Stomach (tissue), 9 donors: ENCODE data around the gene KRTAP12-4. TPM values are rescaled to one million over a fixed set of nuclear protein-coding genes. Genes with fewer than 3 reads are reported as not detected.
"Not testable (repeated sequence)": the region's sequence is repeated elsewhere in the genome, so short reads cannot be mapped to it uniquely, and the experiment has no call there.

Source experiments
- DNase-seq, 2 donors: peaks; one replicate each; pipeline versions ENCODE4 v3.0.0 to v3.0.0-alpha.2; 2013 to 2019
- H3K27ac ChIP-seq, 5 donors: fragments of 200-600 bp in 4 of 5; sonication (generic) in 4 of 5; one replicate each; pipeline ENCODE4 v1.5.1; 2013 to 2019; ENCODE audit warnings: mild to moderate bottlenecking in 1 of 5, moderate library complexity in 1 of 5
- H3K27me3 ChIP-seq, 3 donors: fragments of 200-600 bp; sonication (generic); one replicate each; pipeline ENCODE4 v1.5.1; 2017 to 2019; ENCODE audit warnings: mixed run types in 1 of 3
- H3K36me3 ChIP-seq, 4 donors: fragments of 200-600 bp; sonication (generic); 1 replicate in 3 of 4; 2 replicates in 1 of 4; pipeline ENCODE4 v1.5.1; 2016 to 2019
- H3K4me1 ChIP-seq, 4 donors: fragments of 200-600 bp; sonication (generic); one replicate each; pipeline ENCODE4 v1.5.1; 2016 to 2019
- H3K4me3 ChIP-seq, 4 donors: fragments of 200-600 bp; sonication (generic) in 3 of 4; one replicate each; pipeline ENCODE4 v1.5.1; 2016 to 2019; ENCODE audit warnings: mild to moderate bottlenecking in 1 of 4
- H3K9me3 ChIP-seq, 4 donors: fragments of 200-600 bp; sonication (generic); one replicate each; pipeline ENCODE4 v1.5.1; 2016 to 2019
- CTCF ChIP-seq, 7 experiments: fragments of 450-650 bp in 4 of 7; fragments of 200-600 bp in 3 of 7; sonication (generic) in 3 of 7; IDR thresholded peaks; one replicate each; pipeline ENCODE4 v1.5.1; 2016 to 2019; ENCODE audit warnings: antibody characterized with exemption in 7 of 7, control low read depth in 2 of 7, mild to moderate bottlenecking in 1 of 7
- EP300 ChIP-seq: sonication (generic); formaldehyde crosslinking; IDR thresholded peaks from one replicate; pipeline ENCODE4 v1.6.1; 2017; ENCODE audit warnings: antibody characterized with exemption
- POLR2A ChIP-seq, 4 donors: fragments of 450-650 bp; IDR thresholded peaks; one replicate each; pipeline ENCODE4 v1.6.1; 2016; ENCODE audit warnings: antibody characterized with exemption in 4 of 4, control low read depth in 2 of 4, mild to moderate bottlenecking in 1 of 4, moderate library complexity in 1 of 4
- POLR2AphosphoS5 ChIP-seq, 3 donors: sonication (generic); formaldehyde crosslinking; IDR thresholded peaks; one replicate each; pipeline ENCODE4 v1.6.1; 2016; ENCODE audit warnings: antibody characterized with exemption in 3 of 3
- WGBS, 5 donors: extraction: QIAGEN DNeasy Blood & Tissue Kit in 3 of 5; methylation state at CpG; one replicate each; pipeline versions ENCODE4 v1.1.5 to v1.1.7; 2013 to 2018; 5-methylcytosine and 5-hydroxymethylcytosine counted together
- intact Hi-C: fragments of 100-400 bp; cut with DNase I; formaldehyde crosslinking; loops from one replicate; pipeline ENCODE4 v1.15.1; 2023; ENCODE audit warnings: low total_unique reads
- polyA plus RNA-seq, 3 donors: library from polyadenylated mRNA; stranded (reverse); fragments of 200-250 nt; gene quantifications; one replicate each; pipeline ENCODE4 v1.2.3, GENCODE V29; 2013
- total RNA-seq, 5 donors: library from RNA; depleted of rRNA; stranded (reverse); fragments of >200 nt; gene quantifications; one replicate each; pipeline versions ENCODE4 v1.1.0 to v1.2.3, GENCODE V29; 2014 to 2016
- donor health status: healthy with polysubstance abuse.
- donor health status: Bipolar disorder and iron deficiency.
- donor health status: healthy.

The KRTAP12-4 gene
- total and polyA plus RNA-seq, 8 donors, result not detected

- Histone ChIP-seq H3K36me3 (no peaks in the 10 kb centered on the region), H3K9me3 (peaks cover 0 to 4% (median 1%) of the 10 kb centered on the region in 4 donors), H3K27me3 (peaks cover 0 to 44% (median 24%) of the 10 kb centered on the region in 3 donors), H3K27ac (no peak overlapping the region), H3K4me1 (no peaks in the 10 kb centered on the region), H3K4me3 (no peak overlapping the region)
- intact Hi-C loops, result no loop called here
- TF ChIP-seq EP300 (no peak), POLR2AphosphoS5 (IDR thresholded peaks at IDR 0.05) (no peak), CTCF (IDR thresholded peaks at IDR 0.05) (no peak), POLR2A (IDR thresholded peaks at IDR 0.05) (no peak)
- DNase-seq, result no peak
- 82 to 92% (median 89%) methylated on average over 20 of the region's 20 CpGs for WGBS, 5 donors
Measured at GRCh38 chr21:44650265-44650972, 4.0 kb downstream of the KRTAP12-4 start.

GRCh38 chr21:44649521-44650100 is 4.8 kb downstream of the KRTAP12-4 start:
- H3K9me3 ChIP-seq, result peaks cover 0 to 11% (median 8%) of the 10 kb centered on the region in 4 donors
- no peak overlapping the region for H3K27ac ChIP-seq
- H3K36me3 ChIP-seq, result no peaks in the 10 kb centered on the region
- H3K4me1 ChIP-seq, result no peaks in the 10 kb centered on the region
- H3K4me3 ChIP-seq, result no peak overlapping the region
- intact Hi-C loops, result no loop called here
- H3K27me3 ChIP-seq, result peaks cover 0 to 41% (median 24%) of the 10 kb centered on the region in 3 donors
- TF ChIP-seq CTCF (IDR thresholded peaks at IDR 0.05) (no peak), POLR2AphosphoS5 (IDR thresholded peaks at IDR 0.05) (no peak), POLR2A (IDR thresholded peaks at IDR 0.05) (no peak), EP300 (no peak)
- WGBS, 5 donors, result 76 to 92% (median 86%) methylated on average over 7 to 18 of the region's 18 CpGs
- DNase-seq, result no peak

- DNase-seq, result peak in 1 of 2 donors; percentile 10
- no peak overlapping the region for H3K4me3 ChIP-seq
- no peaks in the 10 kb centered on the region for H3K36me3 ChIP-seq
- peaks cover 0 to 20% (median 14%) of the 10 kb centered on the region in 4 donors for H3K9me3 ChIP-seq
- no peak for TF ChIP-seq CTCF (IDR thresholded peaks at IDR 0.05)
- TF ChIP-seq POLR2A (IDR thresholded peaks at IDR 0.05), result no peak
- TF ChIP-seq POLR2AphosphoS5 (IDR thresholded peaks at IDR 0.05), result no peak
- TF ChIP-seq EP300, result no peak
- H3K4me1 ChIP-seq, result no peaks in the 10 kb centered on the region
- H3K27ac ChIP-seq, result no peak overlapping the region
- WGBS, 5 donors, result 75 to 89% (median 78%) methylated on average over 9 to 33 of the region's 33 CpGs
- intact Hi-C loops, result no loop called here
- H3K27me3 ChIP-seq, result peaks cover 0 to 33% (median 21%) of the 10 kb centered on the region in 3 donors
Measured at GRCh38 chr21:44648557-44649311, 5.7 kb downstream of the KRTAP12-4 start.

- Histone ChIP-seq H3K4me1 (no peaks in the 10 kb centered on the region), H3K27me3 (peaks cover 0 to 33% (median 21%) of the 10 kb centered on the region in 3 donors), H3K27ac (no peak overlapping the region), H3K36me3 (no peaks in the 10 kb centered on the region), H3K9me3 (peaks cover 0 to 26% (median 17%) of the 10 kb centered on the region in 4 donors), H3K4me3 (no peak overlapping the region)
- no peak for TF ChIP-seq POLR2AphosphoS5 (IDR thresholded peaks at IDR 0.05)
- no peak for TF ChIP-seq CTCF (IDR thresholded peaks at IDR 0.05)
- TF ChIP-seq POLR2A (IDR thresholded peaks at IDR 0.05), result no peak
- TF ChIP-seq EP300, result no peak
- peak in 1 of 2 donors; percentile 10 for DNase-seq
- WGBS, 5 donors, result 40 to 57% (median 52%) methylated on average over 8 of the region's 8 CpGs
- intact Hi-C loops, result no loop called here
Measured at GRCh38 chr21:44647222-44647552, 7.3 kb downstream of the KRTAP12-4 start.

- peak in 1 of 2 donors; percentile 13 for DNase-seq
Measured at GRCh38 chr21:44646366-44647221, 7.9 kb downstream of the KRTAP12-4 start, which contains the start of gene KRTAP10-11. Gene KRTAP10-11, plus strand, starts transcription at chr21:44646414. Its CDS starts 45 bp downstream, at chr21:44646459.

More at GRCh38 chr21:44646366-44647221, 7.9 kb downstream of the KRTAP12-4 start, which contains the start of gene KRTAP10-11:
- 62 to 77% (median 72%) methylated on average over 11 to 21 of the region's 21 CpGs for WGBS, 5 donors
- H3K4me1 ChIP-seq, H3K36me3 ChIP-seq, intact Hi-C loops, H3K27ac ChIP-seq, H3K4me3 ChIP-seq: not testable (repeated sequence)
- peaks cover 0 to 27% (median 18%) of the 10 kb centered on the region in 4 donors for H3K9me3 ChIP-seq
- peaks cover 0 to 33% (median 21%) of the 10 kb centered on the region in 3 donors for H3K27me3 ChIP-seq
